RKO (cell line): ENCODE data around the gene ZMYND10.
A peak's percentile ranks its signal among the peaks of the same experiment; 100 is the strongest.

Experiments used
- DNase-seq: peaks from one replicate; pipeline ENCODE4 v3.0.0-alpha.2; 2016; ENCODE audit warnings: low spot score

The ZMYND10 gene

DNA sequence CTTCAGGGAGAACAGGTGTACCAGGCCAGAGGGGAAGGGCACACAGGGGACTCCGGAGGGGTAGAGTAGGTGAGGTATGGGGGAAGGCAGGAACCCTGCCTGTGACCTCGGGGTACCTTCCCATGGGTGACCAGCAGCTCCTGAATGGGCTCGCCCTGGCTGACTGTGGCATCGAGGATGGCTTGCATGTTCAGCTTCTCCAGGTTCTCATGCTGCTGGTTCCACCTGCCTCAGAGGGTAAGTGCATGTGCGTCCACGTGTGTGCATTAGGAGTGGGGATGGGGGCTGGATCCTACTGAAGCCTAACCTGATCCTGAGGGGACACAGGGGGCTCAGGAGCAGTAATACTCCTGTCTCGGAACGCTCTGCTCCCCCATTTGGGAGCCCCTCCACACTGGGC lies 524 bp downstream of the ZMYND10 start:
- DNase-seq = no peak

GRCh38 chr3:50342813-50343633 lies 2.5 kb downstream of the ZMYND10 start:
- DNase-seq = no peak

- DNase-seq = no peak
Measured at GRCh38 chr3:50341996-50342650, 3.4 kb downstream of the ZMYND10 start.

DNA sequence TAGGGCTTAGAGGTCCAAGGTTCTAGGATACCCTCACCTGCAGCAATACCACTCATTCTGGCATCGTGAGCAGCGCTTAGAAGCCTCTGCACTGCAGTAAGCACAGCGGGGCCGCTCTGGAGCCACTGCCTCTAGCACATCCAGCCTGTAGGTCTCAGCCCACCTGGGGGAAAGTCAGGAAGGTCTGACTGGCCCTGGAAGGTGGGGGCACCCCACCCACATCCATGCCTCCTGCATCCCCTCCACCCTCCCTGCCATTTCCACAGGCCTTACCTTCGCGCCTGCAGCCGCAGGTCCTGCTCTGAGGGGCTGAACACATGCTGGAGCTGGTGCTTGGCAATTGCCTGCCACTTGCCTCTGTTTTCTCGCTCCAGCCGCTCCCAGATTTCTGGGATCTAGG lies 4.0 kb downstream of the ZMYND10 start:
- DNase-seq = no peak

- no peak for DNase-seq
Measured at GRCh38 chr3:50340448-50341329, 4.8 kb downstream of the ZMYND10 start, which contains the start of gene RASSF1. RASSF1 (minus strand) TSS chr3:50340836; CDS start chr3:50340805, 31 bp downstream.

DNA sequence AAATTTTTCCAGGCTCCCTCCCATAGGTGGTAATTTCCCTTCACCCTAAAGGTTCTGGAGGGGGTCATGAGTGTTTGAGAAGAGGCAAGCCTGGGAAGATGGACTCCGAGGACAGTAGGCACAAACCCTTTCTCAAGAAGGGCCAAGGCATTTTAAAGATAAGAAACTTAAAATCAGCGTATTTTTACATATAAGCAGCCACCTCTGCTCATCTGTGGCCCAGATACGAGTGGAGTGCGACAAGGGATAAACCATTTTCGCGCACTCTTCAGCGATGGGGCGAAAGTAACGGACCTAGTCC lies 5.4 kb downstream of the ZMYND10 start:
- no peak for DNase-seq

- DNase-seq = no peak
Measured at GRCh38 chr3:50339485-50340146, 5.9 kb downstream of the ZMYND10 start.

DNA sequence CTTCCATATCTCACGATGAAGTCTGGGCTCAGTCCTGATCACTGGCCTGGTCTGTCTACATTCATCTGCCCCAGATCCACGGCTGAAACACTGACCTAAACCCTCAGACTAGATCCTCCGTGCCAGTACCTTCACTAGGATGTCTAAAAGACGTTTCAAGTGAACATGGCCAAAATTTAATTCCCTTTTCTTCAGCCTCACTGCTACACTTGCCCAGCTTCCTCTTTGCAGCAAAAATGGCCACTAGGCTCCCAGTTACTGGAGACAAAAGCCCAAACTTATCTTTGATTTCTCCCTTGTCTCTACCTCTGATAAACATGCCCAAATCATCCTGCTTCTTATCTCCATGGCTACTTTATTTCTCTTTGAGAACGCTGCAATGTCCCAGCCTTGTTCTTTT lies 6.6 kb downstream of the ZMYND10 start:
- no peak for DNase-seq

DNA sequence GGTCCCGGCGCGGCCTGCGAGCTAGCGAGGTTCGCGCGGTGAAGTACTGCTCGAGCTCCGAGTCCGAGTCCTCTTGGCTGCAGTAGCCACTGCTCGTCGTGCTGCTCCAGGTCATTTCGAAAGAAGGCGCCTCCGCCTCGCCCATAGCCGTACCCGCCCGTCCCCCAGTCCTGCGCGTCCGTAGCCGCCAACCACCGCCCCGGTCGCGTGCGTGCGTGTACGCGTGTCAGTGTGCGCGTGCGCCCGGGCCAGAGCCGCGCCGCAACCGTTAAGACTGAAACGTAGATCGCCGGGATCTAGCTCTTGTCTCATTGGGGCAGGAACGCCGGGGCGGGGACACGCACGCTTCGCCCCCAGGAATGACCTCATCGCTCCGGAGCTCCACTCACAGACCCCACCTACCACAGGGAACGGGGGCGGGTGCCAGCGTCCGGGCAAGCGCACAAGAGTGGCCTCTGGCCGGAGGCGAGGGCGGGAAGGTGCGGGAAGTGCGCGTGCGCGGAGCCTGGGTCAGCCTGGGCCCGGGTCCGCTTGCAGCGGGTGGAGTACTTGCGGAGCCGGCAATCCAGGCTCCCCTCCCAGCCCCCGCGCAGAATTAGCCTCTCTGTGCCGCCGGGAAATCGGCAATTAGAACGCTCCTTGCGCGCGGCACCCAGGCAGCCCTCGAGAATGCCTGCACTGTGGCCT lies 8.2 kb downstream of the ZMYND10 start:
- DNase-seq = peak; percentile 99

- peak; percentile 62 for DNase-seq
Measured at GRCh38 chr3:50336452-50337174, 8.9 kb downstream of the ZMYND10 start.

DNA sequence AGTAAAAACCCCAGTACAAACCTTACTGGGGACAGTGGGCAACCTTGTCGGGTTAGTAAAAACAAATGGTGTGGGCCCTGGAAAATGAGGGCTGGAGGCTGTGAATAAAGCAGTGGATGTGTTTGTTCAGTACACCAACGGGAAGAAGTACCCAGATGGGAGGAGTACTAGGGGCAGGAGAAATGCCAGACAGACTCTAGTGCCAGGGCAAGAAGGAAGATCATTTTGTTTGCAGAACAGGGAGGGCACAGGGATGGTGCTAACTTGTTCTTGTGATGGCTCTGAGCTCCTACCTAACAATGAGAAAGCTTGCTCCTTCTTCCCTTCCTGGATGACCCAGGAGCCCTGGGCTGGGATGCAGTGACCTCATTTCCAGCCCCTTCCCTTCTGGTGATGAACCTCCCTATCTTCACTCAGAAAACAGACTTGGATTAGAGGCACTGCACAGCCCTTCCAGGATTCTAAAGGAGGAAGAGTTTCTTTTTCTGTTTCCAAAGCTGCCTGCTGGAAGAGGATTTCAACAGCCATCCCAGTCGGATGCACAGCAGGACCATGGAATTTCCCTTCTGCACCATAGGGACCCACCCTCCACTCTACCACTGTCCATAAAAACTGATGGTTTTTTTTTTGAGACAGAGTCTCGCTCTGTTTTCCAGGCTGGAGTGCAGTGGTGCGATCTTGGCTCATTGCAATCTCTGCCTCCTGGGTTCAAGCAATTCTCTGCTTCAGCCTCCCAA lies 11.0 kb downstream of the ZMYND10 start:
- DNase-seq = no peak

- no peak for DNase-seq
Measured at GRCh38 chr3:50333744-50334328, 11.7 kb downstream of the ZMYND10 start.

DNA sequence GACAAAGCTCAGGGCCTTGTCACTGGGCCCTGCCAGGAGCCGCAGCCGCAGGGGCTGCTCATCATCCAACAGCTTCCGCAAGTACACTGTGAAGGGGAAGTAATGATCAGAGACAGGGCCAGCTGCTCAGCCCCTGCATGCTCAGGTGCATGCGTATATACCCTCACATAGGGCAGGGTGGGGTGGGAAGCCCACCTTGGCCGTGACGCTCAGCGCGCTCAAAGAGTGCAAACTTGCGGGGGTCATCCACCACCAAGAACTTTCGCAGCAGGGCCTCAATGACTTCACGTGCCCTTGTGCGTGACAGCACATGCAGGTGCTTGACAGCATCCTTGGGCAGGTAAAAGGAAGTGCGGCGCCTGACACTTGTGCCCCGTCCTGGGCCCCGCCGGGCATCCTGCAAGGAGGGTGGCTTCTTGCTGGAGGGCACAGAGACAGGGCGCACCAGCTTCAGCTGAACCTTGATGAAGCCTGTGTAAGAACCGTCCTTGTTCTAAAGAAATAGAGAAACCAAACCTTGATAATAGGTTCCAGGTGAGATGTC lies 14.1 kb downstream of the ZMYND10 start:
- DNase-seq = no peak

DNA sequence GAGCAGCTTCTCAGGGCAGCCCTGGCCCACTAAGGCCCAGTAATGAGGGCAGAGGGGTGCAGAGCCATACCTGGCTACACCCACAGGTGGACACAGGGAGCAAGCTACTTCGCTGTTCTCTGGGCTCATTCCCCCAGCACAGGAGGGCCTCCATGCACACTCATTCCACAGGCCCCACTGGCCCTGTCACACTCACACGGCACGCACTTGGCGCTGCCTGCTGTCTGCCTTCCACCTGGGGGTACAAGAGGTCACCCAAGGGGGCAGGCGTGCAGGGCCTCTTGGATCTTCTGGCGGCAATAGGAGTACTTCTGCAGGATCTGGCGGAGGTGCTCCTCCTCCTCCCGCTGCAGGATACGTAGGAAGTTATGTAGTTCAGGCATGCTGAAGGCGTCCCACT lies 15.2 kb downstream of the ZMYND10 start:
- DNase-seq = no peak

GRCh38 chr3:50327943-50328691 lies 17.4 kb downstream of the ZMYND10 start, which contains the start of gene TUSC2:
TUSC2 (minus strand) TSS chr3:50328223; CDS start chr3:50328099, 124 bp downstream.
- peak; percentile 97 for DNase-seq

- no peak for DNase-seq
Measured at GRCh38 chr3:50327129-50327528, 18.4 kb downstream of the ZMYND10 start.

DNA sequence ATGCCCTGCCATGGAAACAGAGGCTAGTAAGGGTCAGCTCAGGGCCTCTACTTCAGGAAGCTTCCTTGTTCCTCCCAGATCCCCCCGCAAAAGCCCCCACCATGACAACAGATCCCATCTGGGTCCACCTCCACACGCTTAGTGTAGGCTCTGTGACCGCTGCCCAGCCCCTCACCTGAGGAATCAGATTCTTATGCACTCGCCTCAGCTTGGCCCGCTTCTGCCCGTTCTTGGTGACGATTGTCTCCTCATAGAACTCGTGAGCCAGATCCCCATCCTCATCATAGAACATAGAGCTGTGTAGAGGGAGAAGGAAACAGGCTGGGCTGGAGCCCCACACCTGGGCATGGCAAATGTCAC lies 19.4 kb downstream of the ZMYND10 start:
- DNase-seq = no peak

DNA sequence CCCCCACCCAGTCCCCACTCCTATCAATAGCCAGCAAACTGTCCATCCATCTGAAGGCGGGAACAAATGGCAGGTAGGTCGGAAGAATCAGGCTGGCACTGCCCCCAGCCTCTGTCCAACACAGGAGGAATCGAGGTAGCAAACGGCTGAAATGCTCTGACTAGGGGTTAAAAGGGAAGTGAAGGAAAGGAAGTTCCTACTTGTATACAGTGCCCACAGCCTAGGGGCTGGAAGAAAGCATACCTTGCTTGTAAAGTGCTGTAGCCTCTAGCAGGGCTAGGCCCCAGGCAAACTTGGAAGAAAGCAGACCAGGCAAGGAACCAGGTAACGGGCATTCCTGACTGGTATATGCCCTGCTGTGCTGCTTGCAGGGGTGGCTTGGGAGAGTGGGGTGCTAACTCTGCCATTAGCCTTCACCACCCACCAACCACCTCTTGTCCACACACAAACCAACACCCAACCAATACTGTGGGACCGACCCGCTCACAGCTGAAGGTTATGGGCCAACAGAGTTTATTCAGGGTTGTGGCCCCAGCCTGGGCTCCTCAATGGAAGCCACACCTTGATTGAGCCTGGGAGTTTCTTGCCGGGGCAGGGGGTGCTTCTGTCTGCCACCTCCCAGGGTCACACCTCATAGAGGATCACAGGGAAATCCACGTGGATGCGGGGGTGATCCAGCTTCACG lies 19.9 kb downstream of the ZMYND10 start:
- DNase-seq = no peak
